ENCODE measurements around the gene MET. TPM values are rescaled to one million over a fixed set of nuclear protein-coding genes. Genes with fewer than 3 reads are reported as not detected.

The MET gene
- total RNA-seq, 2 experiments from 2014 or later, result not detected

DNA sequence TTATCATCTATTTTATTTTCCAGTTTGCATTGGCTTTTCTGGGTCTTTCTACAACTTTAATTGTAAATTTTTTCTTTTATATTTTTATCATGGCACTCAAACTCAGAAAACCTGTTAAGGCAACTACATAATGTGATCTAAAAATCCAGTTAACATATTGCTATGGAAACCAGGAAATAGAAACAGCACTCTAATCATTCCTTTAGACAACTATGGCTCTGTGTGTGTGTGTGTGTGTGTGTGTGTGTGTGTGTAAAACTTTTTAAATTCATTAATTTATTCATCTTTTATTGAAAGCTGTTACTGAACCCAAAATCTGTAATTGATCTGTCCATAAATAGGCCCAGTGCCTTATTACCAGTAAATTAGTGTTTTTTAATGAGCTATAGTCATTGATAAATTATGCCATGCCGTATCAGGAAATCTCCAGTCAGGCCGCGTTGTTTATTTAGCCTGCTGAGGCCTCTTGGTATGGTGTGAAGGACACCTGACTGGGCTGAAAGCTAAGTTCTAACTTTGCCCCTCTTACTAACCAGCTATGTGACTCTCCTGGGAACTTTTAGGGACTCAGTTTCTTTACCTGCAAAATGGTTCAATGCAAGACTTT is 1.5 kb upstream of the MET start:
- no peaks in the 10 kb centered on the region for H3K9me3 Mint-ChIP-seq (ENCODE audit: insufficient read depth)
- ChIA-PET CTCF (no interaction called here), POLR2A (no interaction called here)
- H3K4me1 Mint-ChIP-seq (ENCODE audit: low read depth), result peaks cover 7% of the 10 kb centered on the region
- H3K27me3 Mint-ChIP-seq (ENCODE audit: low read depth), result peaks cover 54% of the 10 kb centered on the region
- no peak overlapping the region for H3K4me3 Mint-ChIP-seq
- no peaks in the 10 kb centered on the region for H3K36me3 Mint-ChIP-seq (ENCODE audit: low read depth)
- no peak for ATAC-seq
- no peak overlapping the region for H3K27ac Mint-ChIP-seq
- no peak for DNase-seq

DNA sequence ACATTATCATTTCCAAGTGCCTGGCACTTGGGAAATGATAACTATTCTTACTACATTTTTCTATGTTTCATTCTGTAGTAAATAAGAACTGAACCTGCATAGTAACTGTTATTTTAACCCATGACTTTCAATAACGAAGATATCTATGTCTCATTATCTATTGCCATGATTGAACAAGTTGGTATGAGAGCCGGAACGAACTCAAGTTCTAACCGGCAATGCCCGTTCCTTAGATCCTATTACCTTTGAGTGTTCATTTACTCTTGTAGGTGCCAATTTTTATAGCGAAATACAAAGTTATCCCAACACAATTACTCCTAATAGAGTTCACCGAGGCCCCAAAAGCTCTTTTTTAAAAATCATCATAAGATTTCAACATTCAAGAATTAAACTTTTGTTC is 885 bp upstream of the MET start:
- ATAC-seq (no peak), DNase-seq (no peak)
- H3K9me3 Mint-ChIP-seq (ENCODE audit: insufficient read depth), result no peaks in the 10 kb centered on the region
- peaks cover 7% of the 10 kb centered on the region for H3K4me1 Mint-ChIP-seq (ENCODE audit: low read depth)
- POLR2A ChIA-PET, result no interaction called here
- peaks cover 53% of the 10 kb centered on the region for H3K27me3 Mint-ChIP-seq (ENCODE audit: low read depth)
- CTCF ChIA-PET, result interaction anchor here (1.2 kb wide), 1 partner anchor 116 kb away, joined by 4 read pairs; no protein-coding TSS in a partner anchor
- H3K36me3 Mint-ChIP-seq (ENCODE audit: low read depth), result no peaks in the 10 kb centered on the region
- H3K27ac Mint-ChIP-seq, result no peak overlapping the region
- H3K4me3 Mint-ChIP-seq, result no peak overlapping the region

DNA sequence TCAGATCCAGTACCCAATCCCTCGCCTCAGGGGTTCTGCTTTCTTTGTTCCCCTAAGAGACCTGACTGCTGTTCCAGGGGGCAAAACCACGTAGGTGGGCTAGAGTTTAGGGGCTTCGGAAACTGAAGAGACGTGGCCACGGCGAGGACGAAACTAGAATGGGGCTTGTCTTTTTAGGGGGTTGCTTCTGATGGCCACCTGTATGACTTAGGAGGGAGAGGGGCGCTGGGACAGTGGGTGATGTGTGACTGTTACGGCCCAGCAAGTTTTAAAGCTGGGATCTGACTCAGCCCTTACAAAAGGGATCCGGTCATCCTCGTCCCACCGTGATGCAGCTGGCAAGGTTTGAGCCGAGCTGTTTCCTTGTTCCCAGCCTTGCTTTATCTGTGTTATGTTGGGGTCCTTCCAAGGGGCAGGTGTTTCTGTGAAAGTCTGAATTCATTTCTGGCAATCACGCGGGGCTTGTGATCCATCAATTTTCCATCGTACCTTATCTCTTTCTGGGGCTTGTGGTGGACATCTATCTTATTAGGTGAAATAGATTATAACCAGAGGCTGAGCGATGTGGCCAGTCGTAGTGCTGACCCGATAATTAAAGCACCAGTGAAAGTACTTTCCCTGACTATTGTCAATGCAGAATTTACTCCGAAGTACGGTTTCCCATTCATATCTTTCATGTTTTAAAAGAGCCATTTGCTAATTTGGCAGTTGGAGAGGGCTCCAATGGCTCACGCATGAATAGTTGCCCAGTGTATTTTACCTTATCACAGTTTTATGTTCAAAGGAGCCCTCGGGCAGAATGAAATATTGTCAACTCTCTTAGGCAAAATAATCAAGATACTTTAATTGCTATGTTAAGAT is 830 bp downstream of the MET start:
- H3K27me3 Mint-ChIP-seq (ENCODE audit: low read depth), result peaks cover 56% of the 10 kb centered on the region
- ATAC-seq, result no peak
- no peaks in the 10 kb centered on the region for H3K9me3 Mint-ChIP-seq (ENCODE audit: insufficient read depth)
- no peak overlapping the region for H3K4me3 Mint-ChIP-seq
- ChIA-PET POLR2A (no interaction called here), CTCF (no interaction called here)
- H3K4me1 Mint-ChIP-seq (ENCODE audit: low read depth), result peaks cover 7% of the 10 kb centered on the region
- no peak overlapping the region for H3K27ac Mint-ChIP-seq
- H3K36me3 Mint-ChIP-seq (ENCODE audit: low read depth), result no peaks in the 10 kb centered on the region
- no peak for DNase-seq

DNA sequence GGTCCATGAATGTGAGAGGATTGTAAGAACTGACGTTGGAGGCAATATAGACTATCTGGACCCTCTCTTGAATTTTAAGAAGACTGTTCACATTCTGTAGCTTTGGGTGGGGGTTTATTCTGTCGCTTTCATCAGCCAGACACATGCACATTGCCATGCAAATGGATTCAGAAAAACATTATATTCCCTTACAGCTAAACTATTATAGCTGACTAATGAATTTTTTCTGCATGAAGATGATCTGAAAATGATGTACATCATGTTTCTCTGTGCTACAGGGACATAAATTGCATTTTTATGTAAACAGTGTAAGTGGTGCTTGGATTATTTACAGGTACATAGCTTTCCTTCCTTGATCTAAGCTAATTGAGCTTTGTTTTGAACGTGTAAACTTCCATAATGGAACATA is 1.5 kb downstream of the MET start:
- no peak overlapping the region for H3K27ac Mint-ChIP-seq
- POLR2A ChIA-PET, result no interaction called here

DNA sequence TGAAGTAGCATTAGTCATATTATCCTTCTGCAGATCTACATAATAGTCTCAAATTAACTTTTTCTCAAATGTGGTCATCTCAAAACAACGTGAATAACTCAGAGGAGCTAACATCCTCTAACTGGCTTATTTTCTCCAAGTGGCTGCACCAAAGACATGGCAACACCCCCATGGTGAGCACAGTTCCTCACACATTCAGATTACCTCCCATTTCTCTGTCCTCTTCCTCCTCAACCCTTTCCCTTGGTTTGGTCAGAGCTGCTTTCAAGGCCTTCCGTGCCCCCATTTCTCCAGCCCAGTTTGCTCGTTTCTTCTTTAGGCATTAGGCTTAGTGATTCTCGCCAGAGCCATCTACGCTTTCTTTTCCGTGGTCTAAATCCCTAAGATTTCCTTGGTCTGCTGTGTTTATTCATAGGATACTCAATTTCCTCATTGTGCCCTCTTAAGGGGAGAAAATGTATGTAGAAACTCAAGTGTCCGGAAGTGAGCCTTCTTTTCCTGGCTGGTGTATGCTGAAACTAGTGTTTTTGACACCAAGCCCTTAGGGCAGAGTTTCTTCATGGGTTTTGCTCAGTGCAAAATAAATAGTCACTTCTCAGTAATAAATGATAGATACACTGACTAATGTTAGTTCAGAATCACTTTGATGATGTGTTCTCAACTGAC is 2.6 kb downstream of the MET start:
- Mint-ChIP-seq H3K4me3 (no peak overlapping the region), H3K27me3 (ENCODE audit: low read depth) (peaks cover 53% of the 10 kb centered on the region), H3K36me3 (ENCODE audit: low read depth) (no peaks in the 10 kb centered on the region), H3K27ac (no peak overlapping the region), H3K4me1 (ENCODE audit: low read depth) (peaks cover 7% of the 10 kb centered on the region), H3K9me3 (ENCODE audit: insufficient read depth) (no peaks in the 10 kb centered on the region)
- ATAC-seq (no peak), DNase-seq (no peak)
- ChIA-PET CTCF (interaction anchor here (1.0 to 1.5 kb wide), 2 partner anchors 12 to 85 kb away, joined by 3 to 5 read pairs; no protein-coding TSS in a partner anchor), POLR2A (interaction anchor here (0.5 kb wide), 1 partner anchor 134 kb away, joined by 3 read pairs; no protein-coding TSS in a partner anchor)

More for the DNA sequence above, 1.5 kb downstream of the MET start:
- Mint-ChIP-seq H3K36me3 (ENCODE audit: low read depth) (no peaks in the 10 kb centered on the region), H3K27me3 (ENCODE audit: low read depth) (peaks cover 58% of the 10 kb centered on the region), H3K4me3 (no peak overlapping the region), H3K9me3 (ENCODE audit: insufficient read depth) (no peaks in the 10 kb centered on the region), H3K4me1 (ENCODE audit: low read depth) (peaks cover 7% of the 10 kb centered on the region)
- no peak for DNase-seq
- CTCF ChIA-PET, result no interaction called here
- ATAC-seq, result no peak

DNA sequence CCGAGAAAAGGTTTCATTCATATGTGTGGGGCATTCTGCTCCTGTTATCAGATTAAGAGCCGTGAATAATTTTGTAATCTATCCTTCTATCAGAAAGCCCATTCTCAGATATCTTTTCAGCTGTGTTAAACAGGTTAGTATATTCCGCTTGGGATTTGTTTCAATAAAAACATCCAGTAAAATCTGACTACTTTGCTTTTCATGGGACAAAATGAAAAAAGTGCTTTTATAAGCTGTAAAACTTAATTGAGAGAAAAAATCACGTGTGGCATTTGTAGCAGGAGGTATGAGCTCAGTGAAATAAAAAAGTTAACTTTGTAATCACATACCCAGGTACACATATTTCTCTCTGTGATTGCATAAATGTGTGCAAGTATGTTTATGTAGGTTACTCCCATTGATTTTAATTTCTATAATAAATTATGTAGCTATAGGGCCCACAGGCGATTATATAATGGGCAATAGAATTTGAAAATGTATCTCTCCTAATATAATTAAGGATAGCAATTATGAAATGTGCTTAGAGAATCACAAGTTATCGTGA is 3.9 kb downstream of the MET start:
- CTCF ChIA-PET, result interaction anchor here (1.5 kb wide), 1 partner anchor 11 kb away, joined by 5 read pairs; no protein-coding TSS in a partner anchor
- H3K4me1 Mint-ChIP-seq (ENCODE audit: low read depth), result peaks cover 7% of the 10 kb centered on the region
- ATAC-seq, result no peak
- H3K27ac Mint-ChIP-seq, result no peak overlapping the region
- no peaks in the 10 kb centered on the region for H3K36me3 Mint-ChIP-seq (ENCODE audit: low read depth)
- POLR2A ChIA-PET, result no interaction called here
- no peak overlapping the region for H3K4me3 Mint-ChIP-seq
- H3K9me3 Mint-ChIP-seq (ENCODE audit: insufficient read depth), result no peaks in the 10 kb centered on the region
- H3K27me3 Mint-ChIP-seq (ENCODE audit: low read depth), result peaks cover 46% of the 10 kb centered on the region
- DNase-seq, result no peak

DNA sequence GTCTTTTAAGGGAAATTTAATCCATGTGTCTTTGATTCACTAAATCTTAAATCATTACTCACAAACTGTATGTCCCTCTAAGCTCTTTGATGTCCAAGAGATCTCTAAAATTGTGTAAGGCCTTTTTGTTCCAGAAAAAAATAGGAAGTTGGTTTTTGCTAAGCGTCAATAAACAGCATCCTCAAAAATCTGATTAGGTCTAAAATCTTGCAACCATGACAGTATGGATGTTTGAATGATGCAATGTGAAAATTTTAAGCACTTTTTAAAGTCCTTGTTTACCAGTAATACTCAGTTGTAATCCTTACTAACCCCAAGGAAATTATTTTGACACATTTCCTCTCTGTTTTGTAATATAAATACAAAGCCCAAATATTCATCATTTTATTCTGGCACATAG is 6.8 kb downstream of the MET start:
- no peaks in the 10 kb centered on the region for H3K36me3 Mint-ChIP-seq (ENCODE audit: low read depth)
- no peaks in the 10 kb centered on the region for H3K9me3 Mint-ChIP-seq (ENCODE audit: insufficient read depth)
- CTCF ChIA-PET, result interaction anchor here (0.8 kb wide), 1 partner anchor 108 kb away, joined by 3 read pairs; no protein-coding TSS in a partner anchor
- no peak overlapping the region for H3K27ac Mint-ChIP-seq
- POLR2A ChIA-PET, result no interaction called here
- ATAC-seq (no peak), DNase-seq (no peak)
- peaks cover 28% of the 10 kb centered on the region for H3K27me3 Mint-ChIP-seq (ENCODE audit: low read depth)
- H3K4me3 Mint-ChIP-seq, result no peak overlapping the region
- H3K4me1 Mint-ChIP-seq (ENCODE audit: low read depth), result no peaks in the 10 kb centered on the region

DNA sequence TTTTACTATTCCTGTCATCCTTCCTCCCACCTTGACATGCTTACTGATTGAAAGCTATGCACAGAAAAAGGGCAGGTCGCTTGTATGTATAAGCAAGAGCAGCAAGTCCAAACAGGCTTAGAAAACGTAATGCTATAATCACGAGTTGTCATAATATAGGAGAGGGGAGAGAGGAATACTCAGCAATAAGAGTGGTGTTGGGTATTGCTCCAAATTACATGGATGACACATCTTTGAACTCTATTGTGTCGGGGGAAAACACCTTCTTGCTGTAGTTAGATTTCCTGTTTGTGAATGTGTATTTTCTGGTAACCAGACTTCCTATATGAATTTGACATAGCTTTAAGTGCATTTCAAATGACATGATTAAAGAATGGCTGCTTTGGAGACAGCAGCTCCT is 7.5 kb downstream of the MET start:
- Mint-ChIP-seq H3K27me3 (ENCODE audit: low read depth) (peaks cover 27% of the 10 kb centered on the region), H3K4me3 (no peak overlapping the region), H3K9me3 (ENCODE audit: insufficient read depth) (no peaks in the 10 kb centered on the region), H3K36me3 (ENCODE audit: low read depth) (no peaks in the 10 kb centered on the region), H3K27ac (no peak overlapping the region), H3K4me1 (ENCODE audit: low read depth) (no peaks in the 10 kb centered on the region)
- ATAC-seq (no peak), DNase-seq (no peak)
- ChIA-PET CTCF (interaction anchor here (0.8 kb wide), 1 partner anchor 107 kb away, joined by 3 read pairs; no protein-coding TSS in a partner anchor), POLR2A (no interaction called here)

DNA sequence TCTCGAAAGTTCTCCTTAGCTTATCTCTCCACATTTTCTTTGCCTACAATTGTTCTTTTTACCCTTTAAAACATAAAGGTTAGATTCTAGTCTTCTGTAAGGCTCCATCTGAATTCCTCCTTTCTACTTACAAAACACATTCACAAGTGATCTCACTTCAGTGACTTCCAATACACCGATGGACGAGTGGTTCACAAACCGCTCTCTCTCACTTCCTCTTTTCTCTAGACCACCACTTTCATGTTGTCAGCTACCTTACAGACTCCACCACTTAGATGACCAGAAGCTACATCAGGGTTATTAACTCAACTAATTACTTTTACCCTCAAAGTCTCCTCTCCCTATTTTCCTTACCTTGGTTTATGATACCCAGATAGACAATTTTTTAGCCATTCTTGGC is 11.8 kb downstream of the MET start:
- no peak overlapping the region for H3K4me3 Mint-ChIP-seq
- ChIA-PET CTCF (no interaction called here), POLR2A (no interaction called here)
- no peaks in the 10 kb centered on the region for H3K36me3 Mint-ChIP-seq (ENCODE audit: low read depth)
- H3K9me3 Mint-ChIP-seq (ENCODE audit: insufficient read depth), result no peaks in the 10 kb centered on the region
- peaks cover 13% of the 10 kb centered on the region for H3K27me3 Mint-ChIP-seq (ENCODE audit: low read depth)
- no peak overlapping the region for H3K27ac Mint-ChIP-seq
- no peaks in the 10 kb centered on the region for H3K4me1 Mint-ChIP-seq (ENCODE audit: low read depth)
- DNase-seq (no peak), ATAC-seq (no peak)

DNA sequence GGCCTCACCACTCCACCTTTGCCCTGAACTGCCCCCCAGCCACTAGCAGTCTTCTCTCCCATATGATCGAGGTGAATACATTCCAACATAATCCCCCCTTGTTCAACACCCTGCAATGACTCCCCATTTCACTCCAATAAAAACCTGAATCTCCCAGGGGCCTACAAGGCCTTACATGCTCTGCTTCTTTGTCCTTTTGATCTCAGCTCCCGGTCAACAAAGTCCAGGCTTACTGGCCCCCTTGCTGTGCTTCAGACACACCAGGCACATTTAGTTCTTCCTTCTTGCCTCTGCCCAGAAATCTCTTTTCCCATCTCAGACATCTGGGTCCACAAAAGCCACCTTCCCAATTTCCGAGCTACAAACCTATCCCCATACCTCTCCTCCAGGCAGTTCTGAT is 14.0 kb downstream of the MET start:
- Mint-ChIP-seq H3K27me3 (ENCODE audit: low read depth) (peaks cover 11% of the 10 kb centered on the region), H3K4me3 (no peak overlapping the region), H3K9me3 (ENCODE audit: insufficient read depth) (no peaks in the 10 kb centered on the region), H3K4me1 (ENCODE audit: low read depth) (no peaks in the 10 kb centered on the region), H3K36me3 (ENCODE audit: low read depth) (no peaks in the 10 kb centered on the region), H3K27ac (no peak overlapping the region)
- POLR2A ChIA-PET, result no interaction called here
- no peak for DNase-seq
- CTCF ChIA-PET, result interaction anchor here (0.9 kb wide), 1 partner anchor 10 kb away, joined by 5 read pairs; no protein-coding TSS in a partner anchor
- no peak for ATAC-seq

DNA sequence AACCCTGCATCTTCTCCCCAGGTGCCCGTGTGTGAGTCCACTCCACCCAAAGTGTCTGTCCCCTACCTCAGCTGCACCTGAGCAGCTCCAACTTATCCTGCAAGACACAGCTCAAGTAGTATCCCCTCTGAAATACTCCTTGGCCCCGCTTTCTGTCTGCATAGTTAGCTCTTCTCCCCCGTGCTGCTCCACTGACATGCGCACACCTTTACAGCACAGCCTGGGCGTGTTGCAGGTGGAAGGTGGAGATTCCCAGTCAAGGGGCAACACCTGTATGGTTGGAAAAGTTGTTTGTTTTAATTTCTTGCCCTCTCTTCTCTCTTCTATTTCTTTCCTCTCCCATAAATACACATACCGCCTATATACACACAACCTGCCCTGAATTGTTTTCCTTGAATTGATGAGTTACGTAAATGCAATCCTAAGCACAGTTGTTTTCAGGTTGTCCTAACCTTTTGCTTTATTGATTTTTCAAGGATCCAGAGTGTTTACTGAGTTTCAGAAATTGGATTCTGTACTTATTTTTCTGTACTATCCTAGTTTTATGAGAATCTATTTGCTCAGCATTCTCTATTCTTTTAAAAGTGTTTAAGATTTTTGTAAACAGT is 14.9 kb downstream of the MET start:
- CTCF ChIA-PET, result interaction anchor here (0.9 kb wide), 1 partner anchor 11 kb away, joined by 5 read pairs; no protein-coding TSS in a partner anchor
- ATAC-seq, result no peak
- POLR2A ChIA-PET, result no interaction called here
- no peaks in the 10 kb centered on the region for H3K4me1 Mint-ChIP-seq (ENCODE audit: low read depth)
- no peak for DNase-seq
- no peak overlapping the region for H3K27ac Mint-ChIP-seq
- no peaks in the 10 kb centered on the region for H3K36me3 Mint-ChIP-seq (ENCODE audit: low read depth)
- H3K27me3 Mint-ChIP-seq (ENCODE audit: low read depth), result peaks cover 11% of the 10 kb centered on the region
- H3K4me3 Mint-ChIP-seq, result no peak overlapping the region
- no peaks in the 10 kb centered on the region for H3K9me3 Mint-ChIP-seq (ENCODE audit: insufficient read depth)
